Small intestine (tissue), 7 donors: ENCODE measurements around the gene PDHB. TPM values are rescaled to one million over a fixed set of nuclear protein-coding genes. Genes with fewer than 3 reads are reported as not detected.
"Not testable (repeated sequence)": the region's sequence is repeated elsewhere in the genome, so short reads cannot be mapped to it uniquely, and the experiment has no call there.

Experiments used
- DNase-seq, 2 donors: peaks; one replicate each; pipeline versions ENCODE4 v3.0.0 to v3.0.0-alpha.2; 2013
- FAIRE-seq: peaks from 2 replicates; lab custom pipeline; 2012; peaks lifted over from hg19 to GRCh38; lab: Jason Lieb, UNC
- H3K27ac ChIP-seq, 3 donors: one replicate each; pipeline ENCODE4 v1.5.1; 2013; ENCODE audit warnings: low read length in 2 of 3, mild to moderate bottlenecking in 2 of 3, control low read depth in 1 of 3, inconsistent platforms in 1 of 3, low read depth in 1 of 3, moderate library complexity in 1 of 3
- H3K27me3 ChIP-seq, 3 donors: one replicate each; pipeline ENCODE4 v1.6.1; 2013; ENCODE audit warnings: low read length in 3 of 3, inconsistent platforms in 1 of 3; ENCODE audit not compliant: control insufficient read depth in 3 of 3, insufficient read depth in 3 of 3
- H3K36me3 ChIP-seq, 3 donors: one replicate each; pipeline ENCODE4 v1.6.1; 2013; ENCODE audit warnings: low read length in 3 of 3, inconsistent platforms in 1 of 3, low read depth in 1 of 3, mild to moderate bottlenecking in 1 of 3, moderate library complexity in 1 of 3; ENCODE audit not compliant: control insufficient read depth in 3 of 3, insufficient read depth in 2 of 3
- H3K4me1 ChIP-seq, 3 donors: one replicate each; pipeline ENCODE4 v1.6.1; 2013; ENCODE audit warnings: low read length in 2 of 3, inconsistent platforms in 1 of 3, low read depth in 1 of 3, mild to moderate bottlenecking in 1 of 3, moderate library complexity in 1 of 3; ENCODE audit not compliant: control insufficient read depth in 3 of 3, insufficient read depth in 2 of 3
- H3K4me3 ChIP-seq, 3 donors: one replicate each; pipeline ENCODE4 v1.5.1; 2013; ENCODE audit warnings: low read length in 3 of 3, control low read depth in 1 of 3, inconsistent platforms in 1 of 3, low read depth in 1 of 3, mild to moderate bottlenecking in 1 of 3, moderate library complexity in 1 of 3
- H3K9me3 ChIP-seq, 2 donors: one replicate each; pipeline ENCODE4 v1.6.1; 2013; ENCODE audit warnings: low read depth in 1 of 2, low read length in 1 of 2; ENCODE audit not compliant: control insufficient read depth in 2 of 2, insufficient read depth in 1 of 2
- WGBS, 3 donors: extraction: QIAGEN DNeasy Blood & Tissue Kit; methylation state at CpG; one replicate each; pipeline ENCODE4 v1.1.7; 2013; 5-methylcytosine and 5-hydroxymethylcytosine counted together
- polyA plus RNA-seq, 4 donors: library from polyadenylated mRNA; stranded (reverse) in 3 of 4; unstranded in 1 of 4; fragments of 200-250 nt in 3 of 4; fragments of 120-200 nt in 1 of 4; gene quantifications; one replicate each; pipeline versions ENCODE4 v1.2.1 to v1.2.3, GENCODE V29; 2013
- donor health status: healthy with polysubstance abuse.
- donor health status: control.
- donor health status: control.
- donor health status: Bipolar disorder and iron deficiency.
- donor health status: healthy.

Gene PDHB
- polyA plus RNA-seq, 4 donors, result 60.5 to 68.4 (median 64.9) TPM

DNA sequence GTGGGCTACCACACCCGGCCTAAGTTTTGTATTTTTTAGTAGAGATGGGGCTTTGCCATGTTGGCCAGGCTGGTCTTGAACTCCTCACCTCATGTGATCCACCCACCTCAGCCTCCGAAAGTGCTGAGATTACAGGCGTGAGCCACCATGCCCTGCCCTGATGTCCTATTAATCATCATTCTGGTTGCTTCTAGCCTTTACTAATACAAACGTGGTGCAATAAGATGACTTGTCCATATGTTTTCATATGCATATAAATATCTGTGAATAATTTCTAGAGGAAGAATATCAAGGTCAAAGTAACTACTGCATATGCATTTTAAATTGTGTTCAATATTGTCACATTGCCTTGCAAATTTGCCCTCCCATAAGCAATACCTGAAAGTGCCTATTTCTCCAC, 25.5 kb upstream of the PDHB start:
- no peak for DNase-seq
- Histone ChIP-seq H3K36me3 (no peaks in the 10 kb centered on the region), H3K27ac (no peak overlapping the region), H3K27me3 (no peaks in the 10 kb centered on the region), H3K4me1 (peaks cover 0 to 9% (median 0%) of the 10 kb centered on the region in 3 donors), H3K9me3 (peaks cover 0 to 18% of the 10 kb centered on the region in 2 donors), H3K4me3 (no peak overlapping the region)
- 74 to 80% (median 76%) methylated on average over 4 of the region's 4 CpGs for WGBS, 3 donors
- no peak for FAIRE-seq

DNA sequence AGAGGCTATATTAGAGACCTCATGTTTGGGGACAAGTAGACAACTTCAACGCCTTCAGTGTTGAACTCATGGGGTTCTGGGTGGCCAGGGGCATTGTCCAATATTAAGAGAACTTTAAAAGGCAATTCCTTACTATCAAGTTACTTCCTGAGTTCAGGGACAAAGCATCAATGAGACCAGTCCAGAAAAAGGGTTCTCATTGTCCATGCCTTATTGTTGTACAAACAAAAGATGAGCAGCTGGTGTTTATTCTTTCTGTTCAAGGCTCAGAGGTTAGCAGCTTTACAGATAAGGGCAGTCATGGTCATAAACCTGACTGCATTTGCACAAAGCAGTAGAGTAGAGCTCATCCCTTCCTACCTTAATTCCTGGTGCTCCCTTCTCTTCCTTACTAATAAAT, 18.5 kb upstream of the PDHB start:
- DNase-seq, result peak; percentile 28 to 40
- no peak for FAIRE-seq
- Histone ChIP-seq H3K27ac (no peak overlapping the region), H3K27me3 (no peaks in the 10 kb centered on the region), H3K9me3 (peaks cover 0 to 24% of the 10 kb centered on the region in 2 donors), H3K4me3 (no peak overlapping the region), H3K4me1 (no peaks in the 10 kb centered on the region), H3K36me3 (no peaks in the 10 kb centered on the region)
- 28 to 39% (median 35%) methylated on average over 1 of the region's 1 CpG for WGBS, 3 donors

DNA sequence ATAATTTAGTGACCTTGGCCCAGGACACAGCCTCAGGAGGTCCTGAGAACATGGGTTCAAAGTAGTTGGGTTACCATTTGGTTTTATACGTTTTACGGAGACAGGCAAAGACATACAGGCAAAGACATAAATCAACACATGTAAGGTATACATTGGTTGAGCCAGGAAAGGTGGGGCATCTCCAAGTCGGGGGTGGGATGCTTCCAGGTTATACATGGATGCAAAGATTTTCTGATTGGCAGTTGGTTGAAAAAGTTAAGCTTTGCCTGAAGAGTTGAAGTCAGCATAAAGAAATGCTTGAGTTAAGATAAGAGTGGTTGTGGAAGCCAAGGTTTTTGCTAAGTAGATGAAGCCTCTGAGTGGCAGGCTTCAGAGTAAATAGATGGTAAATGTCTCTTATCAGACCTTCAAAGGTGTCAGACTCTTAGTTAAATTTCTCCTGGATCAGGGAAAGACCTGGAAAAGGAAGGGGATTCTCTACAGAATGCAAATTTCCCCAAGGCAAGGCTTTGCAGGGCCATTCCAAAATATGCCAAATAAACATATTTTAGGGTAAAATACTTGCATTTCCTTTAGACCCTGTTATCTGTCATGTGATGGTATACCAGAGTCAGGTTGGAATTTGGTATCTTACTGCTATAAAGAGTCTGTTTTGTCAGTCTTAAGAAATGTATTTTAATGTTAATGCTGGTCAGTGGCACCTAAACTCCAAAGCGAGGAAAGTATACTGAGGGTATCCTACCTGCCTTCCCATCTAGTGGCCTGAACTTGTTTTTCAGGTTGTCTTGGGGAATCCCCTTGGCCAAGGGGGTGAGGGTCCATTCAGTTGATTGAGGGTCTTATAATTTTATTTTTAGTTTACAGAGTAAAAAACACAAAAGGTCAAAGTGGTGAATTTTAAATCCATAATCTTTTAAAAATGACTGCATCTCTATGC, 8.2 kb upstream of the PDHB start:
- Histone ChIP-seq H3K4me3 (no peak overlapping the region), H3K9me3 (no peaks in the 10 kb centered on the region), H3K27me3 (no peaks in the 10 kb centered on the region), H3K36me3 (no peaks in the 10 kb centered on the region), H3K27ac (no peak overlapping the region), H3K4me1 (no peaks in the 10 kb centered on the region)
- no peak for DNase-seq
- FAIRE-seq, result no peak
- 74 to 78% (median 75%) methylated on average over 4 of the region's 4 CpGs for WGBS, 3 donors

DNA sequence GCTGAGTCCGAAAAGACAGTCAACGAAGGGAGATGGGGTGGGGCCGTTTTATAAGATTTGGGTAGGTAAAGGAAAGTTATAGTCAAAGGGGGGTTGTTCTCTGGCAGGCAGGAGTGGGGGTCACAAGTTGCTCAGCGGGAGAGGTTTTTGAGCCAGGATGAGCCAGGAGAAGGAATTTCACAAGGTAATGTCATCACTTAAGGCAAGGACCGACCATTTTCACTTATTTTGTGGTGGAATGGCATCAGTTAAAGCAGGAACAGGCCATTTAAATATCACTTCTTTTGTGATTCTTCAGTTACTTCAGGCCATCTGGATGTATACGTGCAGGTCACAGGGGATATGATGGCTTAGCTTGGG, 7.3 kb upstream of the PDHB start:
- not testable (repeated sequence) for H3K4me3 ChIP-seq, H3K27me3 ChIP-seq, H3K36me3 ChIP-seq, H3K4me1 ChIP-seq, DNase-seq, H3K27ac ChIP-seq, H3K9me3 ChIP-seq, FAIRE-seq
- 82 to 90% (median 90%) methylated on average over 6 of the region's 6 CpGs for WGBS, 3 donors

DNA sequence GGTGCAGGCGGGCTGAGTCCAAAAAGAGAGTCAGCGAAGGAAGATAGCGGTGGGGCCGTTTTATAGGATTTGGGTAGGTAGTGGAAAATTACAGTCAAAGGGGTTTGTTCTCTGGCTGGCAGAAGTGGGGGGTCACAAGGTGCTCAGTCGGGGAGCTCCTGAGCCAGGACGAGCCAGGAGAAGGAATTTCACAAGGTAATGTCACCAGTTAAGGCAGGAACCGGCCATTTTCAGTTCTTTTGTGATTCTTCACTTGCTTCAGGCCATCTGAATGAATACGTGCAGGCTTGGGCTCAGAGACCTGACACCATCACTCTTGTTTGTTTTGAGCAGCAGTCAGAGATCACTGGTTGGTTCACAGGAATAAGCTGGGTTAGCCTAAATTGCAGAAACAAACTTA, 3.6 kb upstream of the PDHB start:
- H3K27ac ChIP-seq, FAIRE-seq, H3K9me3 ChIP-seq, H3K4me3 ChIP-seq, H3K27me3 ChIP-seq, DNase-seq, H3K36me3 ChIP-seq, H3K4me1 ChIP-seq: not testable (repeated sequence)
- 79 to 86% (median 80%) methylated on average over 8 of the region's 8 CpGs for WGBS, 3 donors

DNA sequence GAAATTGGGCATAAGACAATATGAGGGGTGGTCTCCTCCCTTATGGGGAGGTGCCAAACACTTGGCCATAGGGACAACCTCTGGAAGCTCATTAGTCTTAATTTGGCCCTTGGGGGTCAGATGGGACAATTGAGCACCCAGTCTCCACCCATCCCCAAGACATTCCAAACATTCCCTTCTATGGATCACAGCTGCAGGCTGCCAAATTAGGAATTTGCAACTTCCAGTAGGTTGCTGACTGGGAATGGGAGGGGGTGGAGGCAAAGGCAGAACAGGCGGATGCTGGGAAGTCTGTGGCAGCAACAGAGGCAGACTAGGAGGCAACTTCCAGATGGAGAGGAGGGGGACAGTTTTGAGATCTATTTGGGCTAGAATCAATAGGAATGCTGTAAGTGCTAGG, 1.4 kb upstream of the PDHB start:
- Histone ChIP-seq H3K27ac (no peak overlapping the region), H3K36me3 (peaks cover 0 to 12% (median 2%) of the 10 kb centered on the region in 3 donors), H3K27me3 (no peaks in the 10 kb centered on the region), H3K4me3 (no peak overlapping the region), H3K4me1 (peaks cover 0 to 8% (median 0%) of the 10 kb centered on the region in 3 donors), H3K9me3 (no peaks in the 10 kb centered on the region)
- 53 to 95% (median 89%) methylated on average over 1 of the region's 1 CpG for WGBS, 3 donors
- no peak for DNase-seq
- no peak for FAIRE-seq

DNA sequence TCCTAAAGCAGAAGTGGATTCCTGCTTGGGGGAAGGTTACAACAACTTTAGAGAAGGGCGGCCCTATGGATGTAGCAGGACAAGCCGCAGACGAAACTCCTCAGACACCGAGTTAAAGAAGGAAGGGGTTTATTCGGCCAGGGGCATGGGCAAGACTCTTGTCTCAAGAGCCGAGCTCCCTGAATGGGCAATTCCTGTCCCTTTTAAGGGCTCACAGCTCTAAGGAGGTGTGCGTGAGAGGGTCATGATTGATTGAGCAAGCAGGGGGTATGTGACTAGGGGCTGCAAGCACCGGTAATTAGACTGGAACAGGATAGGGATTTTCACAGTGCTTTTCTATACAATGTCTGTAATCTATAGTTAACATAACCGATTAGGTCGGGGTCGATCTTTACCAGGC, 879 bp upstream of the PDHB start:
- Histone ChIP-seq H3K27ac (peak overlapping the region in 1 of 3 donors; percentile 51), H3K36me3 (peaks cover 0 to 15% (median 2%) of the 10 kb centered on the region in 3 donors), H3K27me3 (no peaks in the 10 kb centered on the region), H3K9me3 (no peaks in the 10 kb centered on the region), H3K4me1 (peaks cover 0 to 8% (median 0%) of the 10 kb centered on the region in 3 donors), H3K4me3 (no peak overlapping the region)
- DNase-seq (no peak), FAIRE-seq (no peak)
- 91 to 95% (median 93%) methylated on average over 11 of the region's 11 CpGs for WGBS, 3 donors

DNA sequence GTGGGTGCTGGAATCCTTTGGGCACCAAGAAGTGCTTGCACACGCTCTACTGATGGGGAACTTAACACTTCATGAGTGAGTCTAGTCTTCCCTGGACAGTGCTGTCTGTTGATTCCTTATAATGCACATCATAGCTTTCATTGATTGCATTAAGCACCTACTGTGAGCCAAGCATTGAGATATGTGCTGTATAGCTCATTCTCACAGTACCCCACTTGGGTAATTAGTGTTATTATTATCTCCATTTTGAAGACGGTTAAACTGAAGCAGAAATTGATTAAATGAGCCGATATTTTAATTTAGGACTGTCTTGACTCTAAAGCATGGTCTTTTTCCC, 504 bp upstream of the PDHB start:
- DNase-seq (no peak), FAIRE-seq (no peak)
- no peaks in the 10 kb centered on the region for H3K9me3 ChIP-seq
- H3K4me3 ChIP-seq, result peak overlapping the region in 2 of 3 donors; percentile 78 to 90
- H3K27me3 ChIP-seq, result no peaks in the 10 kb centered on the region
- H3K27ac ChIP-seq, result peak overlapping the region in 2 of 3 donors; percentile 52 to 81
- WGBS, 3 donors, result 62 to 70% (median 69%) methylated on average over 3 of the region's 3 CpGs
- H3K36me3 ChIP-seq, result peaks cover 4 to 17% (median 4%) of the 10 kb centered on the region in 3 donors
- peaks cover 0 to 8% (median 0%) of the 10 kb centered on the region in 3 donors for H3K4me1 ChIP-seq
